ENCODE data around the gene MUC6. TPM values are rescaled to one million over a fixed set of nuclear protein-coding genes. Genes with fewer than 3 reads are reported as not detected.

Gene MUC6
- total and polyA plus RNA-seq, 8 donors = 0.34 to 1.0 (median 0.56) TPM; not detected in 2

DNA sequence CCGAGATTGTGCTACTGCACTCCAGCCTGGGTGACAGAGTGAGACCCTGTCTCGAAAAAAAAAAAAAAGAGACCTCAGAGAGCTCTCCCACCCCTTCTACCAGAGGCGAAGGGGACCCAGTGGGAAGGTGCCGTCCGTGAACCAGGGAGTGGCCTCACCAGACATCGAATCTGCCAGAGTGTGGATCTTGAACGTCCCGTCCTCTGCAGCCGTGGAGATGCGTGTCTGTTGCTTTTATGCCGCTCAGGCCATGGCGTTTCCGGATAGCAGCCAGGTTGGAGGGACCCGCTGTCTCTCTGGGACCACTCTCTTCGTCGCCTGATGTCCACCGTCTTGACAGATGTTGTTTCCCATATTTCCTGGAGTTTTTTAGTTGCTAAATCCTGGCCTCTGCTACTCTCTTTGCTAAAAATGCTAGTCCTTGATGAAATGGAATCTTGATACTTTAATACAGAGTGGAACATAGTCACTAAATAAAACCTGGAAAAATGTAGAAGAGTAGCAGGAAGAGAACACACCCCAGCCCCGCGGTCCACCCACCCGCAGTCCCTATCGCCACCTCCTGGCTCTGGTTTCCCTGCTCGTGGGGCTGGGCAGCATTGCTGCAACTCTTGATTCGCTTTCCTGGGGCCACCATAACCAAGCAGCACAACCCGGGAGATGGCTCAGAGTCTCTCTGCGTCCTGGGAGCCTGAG is 12.0 kb upstream of the MUC6 start:
- Histone ChIP-seq H3K9me3 (peaks cover 0 to 2% of the 10 kb centered on the region in 2 donors), H3K4me1 (peaks cover 0 to 22% of the 10 kb centered on the region in 2 donors), H3K27me3 (peaks cover 0 to 59% of the 10 kb centered on the region in 2 donors), H3K36me3 (no peaks in the 10 kb centered on the region), H3K27ac (no peak overlapping the region), H3K4me3 (no peak overlapping the region)
- no peak for TF ChIP-seq CTCF (IDR thresholded peaks at IDR 0.05)
- intact Hi-C loops (cut with DNase I) = no loop called here
- ATAC-seq (no peak), DNase-seq (no peak)

DNA sequence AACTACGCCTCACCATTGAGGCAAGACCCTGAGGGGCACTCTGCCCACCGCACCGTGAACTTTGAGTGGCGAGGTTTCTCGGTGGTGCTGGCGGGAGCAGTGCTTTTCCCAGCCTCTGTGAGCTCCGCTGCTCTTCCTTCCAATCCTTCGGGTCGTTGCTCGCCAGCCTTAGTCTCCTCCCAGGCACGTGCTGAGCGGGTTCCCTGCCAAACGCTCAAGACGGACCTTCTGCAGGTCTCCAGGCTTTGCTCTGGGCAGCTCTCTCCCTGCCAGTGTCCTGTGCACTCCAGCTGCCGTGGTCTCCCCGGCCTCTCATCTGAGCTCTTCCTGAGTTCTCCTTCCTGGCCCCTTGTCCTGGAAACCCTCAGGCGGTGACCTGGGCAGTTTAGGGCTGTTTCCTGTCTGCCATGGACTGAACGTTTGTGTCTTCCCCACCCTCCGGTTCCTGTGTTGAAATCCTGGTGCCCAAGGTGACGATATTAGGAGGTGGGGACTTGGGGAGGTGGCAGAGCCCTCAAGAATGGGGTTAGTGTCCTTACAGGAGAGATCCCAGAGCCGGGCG is 11.2 kb upstream of the MUC6 start:
- Histone ChIP-seq H3K27ac (no peak overlapping the region), H3K27me3 (peaks cover 0 to 59% of the 10 kb centered on the region in 2 donors), H3K4me3 (no peak overlapping the region), H3K36me3 (no peaks in the 10 kb centered on the region), H3K4me1 (peaks cover 0 to 22% of the 10 kb centered on the region in 2 donors), H3K9me3 (peaks cover 0 to 2% of the 10 kb centered on the region in 2 donors)
- peak in 1 of 4 donors; percentile 36 for DNase-seq
- intact Hi-C loops (cut with DNase I) = no loop called here
- no peak for ATAC-seq
- TF ChIP-seq CTCF (IDR thresholded peaks at IDR 0.05) = no peak

GRCh38 chr11:1044160-1044559 is 7.6 kb upstream of the MUC6 start:
- Histone ChIP-seq H3K4me3 (no peak overlapping the region), H3K4me1 (peaks cover 0 to 5% of the 10 kb centered on the region in 2 donors), H3K27me3 (peaks cover 0 to 66% of the 10 kb centered on the region in 2 donors), H3K27ac (no peak overlapping the region), H3K36me3 (no peaks in the 10 kb centered on the region), H3K9me3 (peaks cover 0 to 2% of the 10 kb centered on the region in 2 donors)
- ATAC-seq = no peak
- no peak for DNase-seq
- no peak for TF ChIP-seq CTCF (IDR thresholded peaks at IDR 0.05)
- intact Hi-C loops (cut with DNase I) = no loop called here

- Histone ChIP-seq H3K36me3 (no peaks in the 10 kb centered on the region), H3K27me3 (peaks cover 0 to 60% of the 10 kb centered on the region in 2 donors), H3K9me3 (peaks cover 0 to 2% of the 10 kb centered on the region in 2 donors), H3K4me1 (peaks cover 0 to 5% of the 10 kb centered on the region in 2 donors), H3K27ac (no peak overlapping the region), H3K4me3 (no peak overlapping the region)
- intact Hi-C loops (cut with DNase I) = no loop called here
- no peak for DNase-seq
- TF ChIP-seq CTCF (IDR thresholded peaks at IDR 0.05) = no peak
- ATAC-seq = no peak
Measured at GRCh38 chr11:1043563-1044096, 7.1 kb upstream of the MUC6 start.
